Measurements from ENCODE around the gene TMEM87B. TPM values are rescaled to one million over a fixed set of nuclear protein-coding genes. Genes with fewer than 3 reads are reported as not detected.

The TMEM87B gene
- total and polyA plus RNA-seq, 9 donors = 7.1 to 23.8 (median 13.2) TPM

GRCh38 chr2:112151701-112152440 is 96.8 kb downstream of the TMEM87B start:
- Histone ChIP-seq H3K27ac (no peak overlapping the region), H3K4me3 (no peak overlapping the region), H3K9me3 (no peaks in the 10 kb centered on the region), H3K27me3 (no peaks in the 10 kb centered on the region), H3K36me3 (no peaks in the 10 kb centered on the region), H3K4me1 (ENCODE audit: insufficient read depth) (no peaks in the 10 kb centered on the region)
- TF ChIP-seq CTCF (IDR thresholded peaks at IDR 0.05) (no peak), EP300 (IDR thresholded peaks at IDR 0.05) (no peak), POLR2A (IDR thresholded peaks at IDR 0.05) (no peak)
- DNase-seq = peak in 1 of 5 donors; percentile 21
- WGBS, 3 donors = 93 to 97% (median 94%) methylated on average over 18 of the region's 18 CpGs
- intact Hi-C loops (cut with DNase I) = no loop called here

GRCh38 chr2:112152476-112153178 is 97.6 kb downstream of the TMEM87B start:
- Histone ChIP-seq H3K4me1 (ENCODE audit: insufficient read depth) (no peaks in the 10 kb centered on the region), H3K27ac (no peak overlapping the region), H3K27me3 (no peaks in the 10 kb centered on the region), H3K9me3 (no peaks in the 10 kb centered on the region), H3K36me3 (no peaks in the 10 kb centered on the region), H3K4me3 (no peak overlapping the region)
- no peak for DNase-seq
- TF ChIP-seq CTCF (IDR thresholded peaks at IDR 0.05) (no peak), POLR2A (IDR thresholded peaks at IDR 0.05) (no peak), EP300 (IDR thresholded peaks at IDR 0.05) (no peak)
- intact Hi-C loops (cut with DNase I) = no loop called here
- 94 to 95% (median 95%) methylated on average over 10 of the region's 10 CpGs for WGBS, 3 donors

GRCh38 chr2:112153179-112153490 is 98.1 kb downstream of the TMEM87B start:
- TF ChIP-seq CTCF (IDR thresholded peaks at IDR 0.05) (no peak), EP300 (IDR thresholded peaks at IDR 0.05) (no peak), POLR2A (IDR thresholded peaks at IDR 0.05) (no peak)
- DNase-seq = no peak
- no peaks in the 10 kb centered on the region for H3K9me3 ChIP-seq
- H3K4me3 ChIP-seq = no peak overlapping the region
- H3K27ac ChIP-seq = no peak overlapping the region
- intact Hi-C loops (cut with DNase I) = no loop called here
- H3K27me3 ChIP-seq = no peaks in the 10 kb centered on the region
- no peaks in the 10 kb centered on the region for H3K36me3 ChIP-seq
- WGBS, 3 donors = 88 to 91% (median 89%) methylated on average over 12 of the region's 12 CpGs
- H3K4me1 ChIP-seq (ENCODE audit: insufficient read depth) = no peaks in the 10 kb centered on the region

- Histone ChIP-seq H3K27ac (no peak overlapping the region), H3K36me3 (no peaks in the 10 kb centered on the region), H3K4me1 (ENCODE audit: insufficient read depth) (no peaks in the 10 kb centered on the region), H3K27me3 (no peaks in the 10 kb centered on the region), H3K4me3 (no peak overlapping the region), H3K9me3 (no peaks in the 10 kb centered on the region)
- TF ChIP-seq EP300 (IDR thresholded peaks at IDR 0.05) = no peak
- no peak for TF ChIP-seq CTCF (IDR thresholded peaks at IDR 0.05)
- no peak for TF ChIP-seq POLR2A (IDR thresholded peaks at IDR 0.05)
- intact Hi-C loops (cut with DNase I) = no loop called here
- 97 to 98% (median 97%) methylated on average over 10 of the region's 10 CpGs for WGBS, 3 donors
- no peak for DNase-seq
These were observed 98.4 kb downstream of the TMEM87B start for GRCh38 chr2:112153501-112153900.

All from ovary (tissue), 9 donors.